H9 (cell line): ENCODE measurements around the gene ARHGEF6. TPM values are rescaled to one million over a fixed set of nuclear protein-coding genes. Genes with fewer than 3 reads are reported as not detected.

ENCODE experiments used
- DNase-seq: peaks from one replicate; pipeline ENCODE4 v3.0.0-alpha.2; 2017
- H2AFZ ChIP-seq: one replicate; pipeline ENCODE4 v1.6.1; 2013; ENCODE audit warnings: mild to moderate bottlenecking, low read length, control low read depth, moderate library complexity
- H2AK5ac ChIP-seq: 2 replicates; pipeline ENCODE4 v1.6.1; 2013; ENCODE audit warnings: low read length, control low read depth, mixed read lengths; ENCODE audit not compliant: insufficient read length
- H2BK120ac ChIP-seq: one replicate; pipeline ENCODE4 v1.6.1; 2013; ENCODE audit warnings: low read depth, mild to moderate bottlenecking, low read length, control low read depth, inconsistent platforms; ENCODE audit not compliant: poor library complexity, severe bottlenecking
- H2BK12ac ChIP-seq: 2 replicates; pipeline ENCODE4 v1.6.1; 2013; ENCODE audit warnings: low read length, control low read depth, mixed read lengths, low read depth; ENCODE audit not compliant: insufficient read length
- H2BK15ac ChIP-seq: 2 replicates; pipeline ENCODE4 v1.6.1; 2013; ENCODE audit warnings: low read depth, low read length, control low read depth
- H2BK20ac ChIP-seq: one replicate; pipeline ENCODE4 v1.6.1; 2013; ENCODE audit warnings: low read depth, mild to moderate bottlenecking, low read length, control low read depth, inconsistent platforms; ENCODE audit not compliant: poor library complexity, severe bottlenecking
- H2BK5ac ChIP-seq: 2 replicates; pipeline ENCODE4 v1.6.1; 2013; ENCODE audit warnings: low read length, control low read depth, mixed read lengths; ENCODE audit not compliant: insufficient read length
- H3K14ac ChIP-seq: 2 replicates; pipeline ENCODE4 v1.6.1; 2013; ENCODE audit warnings: low read length, control low read depth; ENCODE audit not compliant: insufficient read depth
- H3K18ac ChIP-seq: 2 replicates; pipeline ENCODE4 v1.6.1; 2013; ENCODE audit warnings: low read depth, mild to moderate bottlenecking, mixed read lengths, low read length, control low read depth; ENCODE audit not compliant: insufficient read length
- H3K23ac ChIP-seq: 2 replicates; pipeline ENCODE4 v1.6.1; 2013; ENCODE audit warnings: low read length, control low read depth, mixed read lengths, low read depth; ENCODE audit not compliant: insufficient read length
- H3K23me2 ChIP-seq: 2 replicates; pipeline ENCODE4 v1.6.1; 2013; ENCODE audit warnings: low read depth, mild to moderate bottlenecking, mixed read lengths, low read length, control low read depth; ENCODE audit not compliant: insufficient read length, poor library complexity, severe bottlenecking
- H3K27ac ChIP-seq: 2 replicates; pipeline ENCODE4 v1.5.1; 2013; ENCODE audit warnings: low read length, control low read depth, mixed read lengths, low read depth; ENCODE audit not compliant: insufficient read length
- H3K27me3 ChIP-seq: 2 replicates; pipeline ENCODE4 v1.6.1; 2013; ENCODE audit warnings: low read length, control low read depth, inconsistent platforms; ENCODE audit not compliant: insufficient read depth
- H3K4ac ChIP-seq: 2 replicates; pipeline ENCODE4 v1.6.1; 2013; ENCODE audit warnings: low read depth, mild to moderate bottlenecking, control low read depth, inconsistent platforms, low read length, moderate library complexity
- H3K4me1 ChIP-seq: 2 replicates; pipeline ENCODE4 v1.6.1; 2013; ENCODE audit warnings: low read length, control low read depth, inconsistent platforms; ENCODE audit not compliant: insufficient read depth
- H3K4me2 ChIP-seq: 2 replicates; pipeline ENCODE4 v1.6.1; 2013; ENCODE audit warnings: low read length, control low read depth, mixed read lengths; ENCODE audit not compliant: insufficient read length, insufficient read depth
- H3K56ac ChIP-seq: 2 replicates; pipeline ENCODE4 v1.6.1; 2013; ENCODE audit warnings: low read depth, mild to moderate bottlenecking, mixed read lengths, low read length, control low read depth; ENCODE audit not compliant: insufficient read length
- H3K79me1 ChIP-seq: 2 replicates; pipeline ENCODE4 v1.6.1; 2013; ENCODE audit warnings: low read depth, mild to moderate bottlenecking, moderate library complexity, low read length, control low read depth, inconsistent platforms; ENCODE audit not compliant: insufficient read depth, poor library complexity, severe bottlenecking
- H3K79me2 ChIP-seq: 2 replicates; pipeline ENCODE4 v1.6.1; 2013; ENCODE audit warnings: low read length, control low read depth, inconsistent platforms; ENCODE audit not compliant: insufficient read depth
- H3K9ac ChIP-seq: 2 replicates; pipeline ENCODE4 v1.6.1; 2013; ENCODE audit warnings: low read length, control low read depth, mixed read lengths; ENCODE audit not compliant: insufficient read length; ENCODE audit errors: extremely low read depth
- H3K9me3 ChIP-seq: one replicate; pipeline ENCODE4 v1.6.1; 2013; ENCODE audit warnings: low read depth, low read length, inconsistent platforms; ENCODE audit not compliant: control insufficient read depth
- H3T11ph ChIP-seq: one replicate; pipeline ENCODE4 v1.6.1; 2013; ENCODE audit warnings: mild to moderate bottlenecking, low read length, control low read depth, inconsistent platforms
- H4K20me1 ChIP-seq: one replicate; pipeline ENCODE4 v1.6.1; 2013; ENCODE audit not compliant: control insufficient read depth, insufficient read length, insufficient read depth
- H4K5ac ChIP-seq: 2 replicates; pipeline ENCODE4 v1.6.1; 2013; ENCODE audit warnings: low read depth, mild to moderate bottlenecking, mixed read lengths, low read length, control low read depth; ENCODE audit not compliant: insufficient read length
- H4K8ac ChIP-seq: replicated peaks from 2 replicates; pipeline ENCODE4 v1.6.1; 2013; ENCODE audit warnings: low read length, control low read depth, mixed read lengths, low read depth; ENCODE audit not compliant: insufficient read length
- H4K91ac ChIP-seq: 2 replicates; pipeline ENCODE4 v1.6.1; 2013; ENCODE audit warnings: low read depth, mild to moderate bottlenecking, moderate library complexity, mixed read lengths, low read length, control low read depth; ENCODE audit not compliant: insufficient read length
- H3K27ac Mint-ChIP-seq, 3 experiments: 2 replicates in 2 of 3; 3 replicates in 1 of 3; pipeline ENCODE4 v1.8.0; 2020 to 2021; ENCODE audit warnings: mixed read lengths in 3 of 3, mild to moderate bottlenecking in 1 of 3, moderate library complexity in 1 of 3
- H3K27me3 Mint-ChIP-seq: 2 replicates; pipeline ENCODE4 v1.8.0; 2021; ENCODE audit warnings: low read depth, mild to moderate bottlenecking, moderate library complexity, mixed read lengths
- H3K36me3 Mint-ChIP-seq, 3 experiments: 2 replicates in 2 of 3; 3 replicates in 1 of 3; pipeline ENCODE4 v1.8.0; 2020 to 2021; ENCODE audit warnings: low read depth in 3 of 3, mixed read lengths in 3 of 3; ENCODE audit not compliant: insufficient read depth in 1 of 3
- H3K4me1 Mint-ChIP-seq, 2 experiments: 2 replicates each; pipeline ENCODE4 v1.8.0; 2020; ENCODE audit warnings: mixed read lengths in 2 of 2
- H3K4me3 Mint-ChIP-seq, 2 experiments: 2 replicates in 1 of 2; 3 replicates in 1 of 2; pipeline ENCODE4 v1.8.0; 2020 to 2021; ENCODE audit warnings: mild to moderate bottlenecking in 2 of 2, mixed read lengths in 2 of 2, moderate library complexity in 1 of 2
- H3K9me3 Mint-ChIP-seq, 2 experiments: 2 replicates in 1 of 2; 3 replicates in 1 of 2; pipeline ENCODE4 v1.8.0; 2020; ENCODE audit warnings: mild to moderate bottlenecking in 2 of 2, mixed read lengths in 2 of 2, moderate library complexity in 1 of 2
- CTCF ChIP-seq: fragments of 200-600 bp; sonication (generic); conservative IDR thresholded peaks from 3 replicates; pipeline ENCODE4 v1.8.0; 2021; ENCODE audit warnings: antibody characterized with exemption, mild to moderate bottlenecking
- WGBS: extraction: QIAGEN DNeasy Blood & Tissue Kit; methylation state at CpG from one replicate; pipeline ENCODE4 v1.1.7; 2013; ENCODE audit warnings: missing lambda C conversion rate, low lambda C conversion rate, mixed read lengths; ENCODE audit not compliant: insufficient read length; ENCODE audit errors: extremely low coverage; 5-methylcytosine and 5-hydroxymethylcytosine counted together
- total RNA-seq: library from RNA; stranded (reverse); gene quantifications from 2 replicates; pipeline ENCODE4 v1.2.1, GENCODE V29; 2021

ARHGEF6 gene
- total RNA-seq, 1 experiment from 2014 or later = 3.6 TPM

DNA sequence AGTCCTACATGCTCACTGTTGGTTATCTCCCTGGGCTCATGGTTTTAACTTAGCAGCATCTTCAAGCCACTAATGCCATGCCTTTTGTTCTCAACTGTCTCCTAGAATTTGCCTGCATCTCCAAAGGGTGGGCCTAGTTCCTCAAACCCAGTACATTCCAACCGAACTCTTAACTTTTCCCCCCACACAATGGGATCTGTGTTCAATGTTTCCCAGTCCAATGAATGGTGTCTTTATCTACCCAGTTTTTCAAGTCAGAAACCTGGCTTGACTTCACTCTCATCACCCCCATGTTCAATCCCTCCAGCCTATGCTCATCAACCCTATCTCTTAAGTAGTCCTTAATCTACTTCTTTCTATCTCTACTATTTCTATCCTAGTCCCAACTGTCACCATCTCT, 119.8 kb downstream of the ARHGEF6 start:
- H2BK5ac ChIP-seq = no peak overlapping the region
- H3K23me2 ChIP-seq = no peaks in the 10 kb centered on the region
- no peak overlapping the region for H3K4me2 ChIP-seq
- no peak overlapping the region for H3T11ph ChIP-seq
- H4K20me1 ChIP-seq = no peaks in the 10 kb centered on the region
- no peak overlapping the region for H3K18ac ChIP-seq
- H3K14ac ChIP-seq = no peak overlapping the region
- no peak for TF ChIP-seq CTCF
- H3K27ac ChIP-seq = no peak overlapping the region
- H2BK20ac ChIP-seq = no peak overlapping the region
- H4K8ac ChIP-seq = no peak overlapping the region
- H2BK15ac ChIP-seq = no peak overlapping the region
- H2BK12ac ChIP-seq = no peak overlapping the region
- no peak overlapping the region for H2BK120ac ChIP-seq
- peaks cover 63 to 68% of the 10 kb centered on the region in 2 experiments for H3K9me3 Mint-ChIP-seq
- no peak overlapping the region for H3K56ac ChIP-seq
- no peak overlapping the region for H4K91ac ChIP-seq
- H3K4me3 Mint-ChIP-seq = no peak overlapping the region
- no CpG with 5 or more reads among the region's 1 CpG for WGBS
- no peak overlapping the region for H4K5ac ChIP-seq
- DNase-seq = no peak
- H3K4me1 Mint-ChIP-seq = peaks cover 3 to 5% of the 10 kb centered on the region in 2 experiments; a peak in 3 of 4 replicates
- H3K27ac Mint-ChIP-seq = no peak overlapping the region
- no peak overlapping the region for H3K23ac ChIP-seq
- H3K79me1 ChIP-seq = no peaks in the 10 kb centered on the region
- peaks cover 3% of the 10 kb centered on the region; the same call in 1 of the 2 replicates for H3K27me3 Mint-ChIP-seq
- H2AFZ ChIP-seq = no peak overlapping the region
- H2AK5ac ChIP-seq = no peak overlapping the region
- no peaks in the 10 kb centered on the region for H3K27me3 ChIP-seq
- no peaks in the 10 kb centered on the region for H3K79me2 ChIP-seq
- H3K4me1 ChIP-seq = no peaks in the 10 kb centered on the region
- peaks cover 0 to 9% (median 3%) of the 10 kb centered on the region in 3 experiments; a peak in 4 of 7 replicates for H3K36me3 Mint-ChIP-seq
- no peak overlapping the region for H3K4ac ChIP-seq
- H3K9ac ChIP-seq = no peak overlapping the region
- H3K9me3 ChIP-seq = peaks cover 65% of the 10 kb centered on the region
